GM12891 (cell line): Measurements from ENCODE around the gene EXOC7.

ENCODE experiments used
- DNase-seq: peaks from one replicate; pipeline ENCODE4 v3.0.0; 2011; ENCODE audit warnings: low spot score; ENCODE audit not compliant: insufficient read length
- FAIRE-seq: peaks from 2 replicates; lab custom pipeline; 2011; peaks lifted over from hg19 to GRCh38; lab: Jason Lieb, UNC
- PAX5 ChIP-seq: IDR thresholded peaks from 2 replicates; pipeline ENCODE4 v1.6.1; 2011; ENCODE audit warnings: low read length, moderate library complexity, mild to moderate bottlenecking; ENCODE audit not compliant: insufficient read depth, severe bottlenecking
- POLR2A ChIP-seq: IDR thresholded peaks from 2 replicates; pipeline ENCODE4 v1.6.1; 2011; ENCODE audit warnings: low read depth, low read length, control low read depth
- POLR2AphosphoS5 ChIP-seq: IDR thresholded peaks from 2 replicates; pipeline ENCODE4 v1.6.1; 2011; ENCODE audit warnings: low read depth, low read length, control low read depth
- POU2F2 ChIP-seq: IDR thresholded peaks from 2 replicates; pipeline ENCODE4 v1.6.1; 2011; ENCODE audit warnings: low read depth, mild to moderate bottlenecking, control low read depth, low read length, moderate library complexity
- SPI1 ChIP-seq: IDR thresholded peaks from 2 replicates; pipeline ENCODE4 v1.6.1; 2011; ENCODE audit warnings: low read depth, low read length, control low read depth
- TAF1 ChIP-seq: IDR thresholded peaks from 2 replicates; pipeline ENCODE4 v1.6.1; 2011; ENCODE audit warnings: low read depth, low read length, control low read depth

Gene EXOC7

GRCh38 chr17:76089680-76090516, 13.7 kb downstream of the EXOC7 start:
- no peak for TF ChIP-seq POLR2AphosphoS5
- no peak for TF ChIP-seq POU2F2
- no peak for TF ChIP-seq POLR2A
- no peak for TF ChIP-seq SPI1
- no peak for TF ChIP-seq TAF1
- TF ChIP-seq PAX5: no peak
- DNase-seq (no peak), FAIRE-seq (no peak)

GRCh38 chr17:76088868-76089576, 14.6 kb downstream of the EXOC7 start:
- TF ChIP-seq POLR2A: no peak
- no peak for FAIRE-seq
- no peak for DNase-seq

GRCh38 chr17:76088041-76088867, 15.3 kb downstream of the EXOC7 start:
- no peak for FAIRE-seq

GRCh38 chr17:76087531-76087930, 16.1 kb downstream of the EXOC7 start:
- no peak for FAIRE-seq
- no peak for DNase-seq
- no peak for TF ChIP-seq SPI1
- TF ChIP-seq TAF1: no peak
- no peak for TF ChIP-seq POLR2AphosphoS5
- TF ChIP-seq POLR2A: no peak
- no peak for TF ChIP-seq PAX5
- TF ChIP-seq POU2F2: no peak

More at GRCh38 chr17:76088041-76088867, 15.3 kb downstream of the EXOC7 start:
- no peak for TF ChIP-seq PAX5
- no peak for TF ChIP-seq POLR2AphosphoS5
- TF ChIP-seq SPI1: no peak
- peak; percentile 22 for DNase-seq

GRCh38 chr17:76086384-76086783, 17.2 kb downstream of the EXOC7 start:
- TF ChIP-seq SPI1 (no peak), POU2F2 (no peak), POLR2A (no peak), POLR2AphosphoS5 (no peak), PAX5 (no peak), TAF1 (no peak)
- FAIRE-seq: no peak
- no peak for DNase-seq

GRCh38 chr17:76085731-76086366, 17.7 kb downstream of the EXOC7 start:
- TF ChIP-seq POLR2A (no peak), SPI1 (no peak), PAX5 (no peak), TAF1 (no peak), POLR2AphosphoS5 (no peak), POU2F2 (no peak)
- FAIRE-seq (no peak), DNase-seq (no peak)

GRCh38 chr17:76085066-76085730, 18.4 kb downstream of the EXOC7 start:
- TF ChIP-seq SPI1: no peak
- no peak for TF ChIP-seq POU2F2
- FAIRE-seq (no peak), DNase-seq (no peak)

- no peak for TF ChIP-seq SPI1
- no peak for TF ChIP-seq POU2F2
- TF ChIP-seq TAF1: no peak
- no peak for TF ChIP-seq PAX5
- TF ChIP-seq POLR2A: no peak
- TF ChIP-seq POLR2AphosphoS5: no peak
- no peak for DNase-seq
- no peak for FAIRE-seq
Measured at GRCh38 chr17:76083536-76084182, 19.9 kb downstream of the EXOC7 start.
